Nephron progenitor cell (in vitro differentiated cells): Measurements from ENCODE around the gene CPPED1.

Experiments used
- DNase-seq: peaks from one replicate; pipeline ENCODE4 v3.0.0; 2021
- H3K27ac Mint-ChIP-seq: 2 replicates; pipeline ENCODE4 v1.8.0; 2021; ENCODE audit warnings: mild to moderate bottlenecking, moderate library complexity, mixed read lengths
- H3K27me3 Mint-ChIP-seq: 2 replicates; pipeline ENCODE4 v1.8.0; 2021; ENCODE audit warnings: mild to moderate bottlenecking, low read depth, mixed read lengths; ENCODE audit not compliant: poor library complexity
- H3K36me3 Mint-ChIP-seq: 2 replicates; pipeline ENCODE4 v1.8.0; 2021; ENCODE audit warnings: low read depth, mixed read lengths
- H3K4me1 Mint-ChIP-seq: 2 replicates; pipeline ENCODE4 v1.8.0; 2021; ENCODE audit warnings: mixed read lengths
- H3K4me3 Mint-ChIP-seq: 2 replicates; pipeline ENCODE4 v1.8.0; 2021; ENCODE audit warnings: mild to moderate bottlenecking, moderate library complexity, mixed read lengths
- H3K9me3 Mint-ChIP-seq: 2 replicates; pipeline ENCODE4 v1.8.0; 2021; ENCODE audit warnings: mild to moderate bottlenecking, moderate library complexity, mixed read lengths
- TF ChIP-seq, protein P1 (sequence below): fragments of 200-600 bp; sonication (generic); IDR thresholded peaks from 2 replicates; pipeline ENCODE4 v1.5.0; 2021; ENCODE audit warnings: antibody characterized with exemption

CPPED1 gene

DNA sequence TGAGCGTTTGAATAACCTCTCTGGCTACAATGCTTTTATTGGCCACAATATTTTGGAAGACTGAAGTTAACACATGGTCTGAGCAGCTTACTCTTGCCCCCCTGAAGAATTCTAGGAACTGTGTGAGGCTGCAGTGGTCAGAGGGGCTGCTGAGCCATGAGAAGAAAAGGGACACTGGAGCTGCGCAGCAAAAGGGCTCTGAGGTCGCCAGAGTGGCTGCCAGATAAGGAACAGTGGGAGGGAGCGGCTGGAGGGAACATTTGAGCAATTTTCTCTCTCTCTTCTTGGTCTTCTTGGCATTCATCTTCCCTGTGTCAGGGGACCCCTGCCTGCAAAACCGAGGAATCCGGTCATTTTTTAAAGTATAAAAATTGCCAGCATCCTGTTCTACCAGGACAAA, 66.1 kb downstream of the CPPED1 start:
- TF ChIP-seq, protein P1, sequence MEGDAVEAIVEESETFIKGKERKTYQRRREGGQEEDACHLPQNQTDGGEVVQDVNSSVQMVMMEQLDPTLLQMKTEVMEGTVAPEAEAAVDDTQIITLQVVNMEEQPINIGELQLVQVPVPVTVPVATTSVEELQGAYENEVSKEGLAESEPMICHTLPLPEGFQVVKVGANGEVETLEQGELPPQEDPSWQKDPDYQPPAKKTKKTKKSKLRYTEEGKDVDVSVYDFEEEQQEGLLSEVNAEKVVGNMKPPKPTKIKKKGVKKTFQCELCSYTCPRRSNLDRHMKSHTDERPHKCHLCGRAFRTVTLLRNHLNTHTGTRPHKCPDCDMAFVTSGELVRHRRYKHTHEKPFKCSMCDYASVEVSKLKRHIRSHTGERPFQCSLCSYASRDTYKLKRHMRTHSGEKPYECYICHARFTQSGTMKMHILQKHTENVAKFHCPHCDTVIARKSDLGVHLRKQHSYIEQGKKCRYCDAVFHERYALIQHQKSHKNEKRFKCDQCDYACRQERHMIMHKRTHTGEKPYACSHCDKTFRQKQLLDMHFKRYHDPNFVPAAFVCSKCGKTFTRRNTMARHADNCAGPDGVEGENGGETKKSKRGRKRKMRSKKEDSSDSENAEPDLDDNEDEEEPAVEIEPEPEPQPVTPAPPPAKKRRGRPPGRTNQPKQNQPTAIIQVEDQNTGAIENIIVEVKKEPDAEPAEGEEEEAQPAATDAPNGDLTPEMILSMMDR = no peak
- no peak overlapping the region for H3K27ac Mint-ChIP-seq
- no peak overlapping the region for H3K4me3 Mint-ChIP-seq
- H3K9me3 Mint-ChIP-seq = peaks cover 29% of the 10 kb centered on the region
- peaks cover 25% of the 10 kb centered on the region for H3K36me3 Mint-ChIP-seq
- no peak for DNase-seq
- H3K4me1 Mint-ChIP-seq = peaks cover 35% of the 10 kb centered on the region
- H3K27me3 Mint-ChIP-seq = peaks cover 5% of the 10 kb centered on the region

DNA sequence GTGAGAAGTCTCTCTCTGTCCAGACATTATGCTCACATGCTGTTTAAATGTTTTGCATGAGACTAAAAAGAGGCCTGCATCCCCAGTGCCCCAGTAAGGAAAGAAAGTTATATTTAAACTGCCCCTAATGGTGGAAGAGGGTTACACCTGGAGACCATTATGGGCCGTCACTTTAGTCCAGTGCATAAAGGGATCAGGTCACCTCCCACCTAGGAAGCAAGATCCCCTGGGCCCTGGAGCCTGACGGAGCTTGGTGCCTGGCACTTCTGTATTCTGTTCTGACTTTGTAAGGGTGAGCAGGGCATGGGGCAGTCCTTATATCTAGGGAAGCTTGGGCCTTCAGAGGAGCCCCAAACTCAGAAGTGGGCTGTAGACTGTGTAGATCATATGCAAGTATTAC, 67.9 kb downstream of the CPPED1 start:
- no peak overlapping the region for H3K4me3 Mint-ChIP-seq
- TF ChIP-seq, protein P1 = no peak
- H3K4me1 Mint-ChIP-seq = peaks cover 21% of the 10 kb centered on the region
- H3K27ac Mint-ChIP-seq = peak overlapping the region; percentile 39
- H3K9me3 Mint-ChIP-seq = peaks cover 44% of the 10 kb centered on the region
- DNase-seq = no peak
- H3K36me3 Mint-ChIP-seq = peaks cover 37% of the 10 kb centered on the region
- H3K27me3 Mint-ChIP-seq = peaks cover 5% of the 10 kb centered on the region

DNA sequence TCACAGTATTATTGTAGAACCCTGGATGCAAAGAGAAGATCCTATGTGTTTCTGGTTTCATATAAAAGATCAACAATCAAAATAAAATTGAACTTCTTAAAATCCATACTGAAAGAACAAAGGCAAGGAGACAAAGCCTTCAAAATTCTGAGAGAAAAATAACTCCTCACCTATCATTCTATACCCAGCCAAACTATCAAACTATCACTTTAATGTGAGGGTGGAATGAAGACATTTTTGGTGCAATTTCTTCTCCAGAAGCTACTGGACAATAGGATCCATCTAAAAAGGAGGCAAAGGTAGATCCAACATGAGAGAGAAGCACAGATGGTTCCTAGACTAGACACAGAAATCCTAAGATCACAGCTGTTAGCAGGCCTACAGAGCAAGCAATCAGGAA, 71.1 kb downstream of the CPPED1 start:
- DNase-seq = no peak
- peaks cover 33% of the 10 kb centered on the region for H3K36me3 Mint-ChIP-seq
- peaks cover under 1% of the 10 kb centered on the region for H3K4me1 Mint-ChIP-seq
- TF ChIP-seq, protein P1 = no peak
- no peak overlapping the region for H3K4me3 Mint-ChIP-seq
- H3K9me3 Mint-ChIP-seq = peaks cover 40% of the 10 kb centered on the region
- no peak overlapping the region for H3K27ac Mint-ChIP-seq
- peaks cover 2% of the 10 kb centered on the region for H3K27me3 Mint-ChIP-seq

DNA sequence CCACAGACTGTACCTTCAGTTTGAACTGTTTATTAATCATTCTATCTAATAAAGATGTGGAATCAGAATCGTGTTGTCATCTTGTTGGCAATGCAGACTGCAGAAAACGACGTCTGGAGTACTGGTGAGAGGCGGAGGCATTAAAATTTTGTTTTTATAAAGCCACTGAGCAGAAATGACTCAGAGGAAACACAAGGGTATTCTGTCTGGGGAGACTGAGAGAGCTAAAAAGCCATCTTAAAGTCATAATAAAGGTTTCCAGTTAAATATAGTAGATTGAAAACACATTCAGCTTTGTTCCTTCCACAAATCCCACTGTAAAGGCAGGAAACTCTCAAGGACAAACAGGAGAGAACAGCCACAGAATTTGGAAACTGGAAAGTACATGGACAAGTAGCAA, 74.2 kb downstream of the CPPED1 start:
- DNase-seq = no peak
- peaks cover 2% of the 10 kb centered on the region for H3K4me1 Mint-ChIP-seq
- H3K27me3 Mint-ChIP-seq = peaks cover 3% of the 10 kb centered on the region
- H3K9me3 Mint-ChIP-seq = peaks cover 47% of the 10 kb centered on the region
- H3K36me3 Mint-ChIP-seq = peaks cover 28% of the 10 kb centered on the region
- no peak overlapping the region for H3K27ac Mint-ChIP-seq
- H3K4me3 Mint-ChIP-seq = no peak overlapping the region
- TF ChIP-seq, protein P1 = no peak

DNA sequence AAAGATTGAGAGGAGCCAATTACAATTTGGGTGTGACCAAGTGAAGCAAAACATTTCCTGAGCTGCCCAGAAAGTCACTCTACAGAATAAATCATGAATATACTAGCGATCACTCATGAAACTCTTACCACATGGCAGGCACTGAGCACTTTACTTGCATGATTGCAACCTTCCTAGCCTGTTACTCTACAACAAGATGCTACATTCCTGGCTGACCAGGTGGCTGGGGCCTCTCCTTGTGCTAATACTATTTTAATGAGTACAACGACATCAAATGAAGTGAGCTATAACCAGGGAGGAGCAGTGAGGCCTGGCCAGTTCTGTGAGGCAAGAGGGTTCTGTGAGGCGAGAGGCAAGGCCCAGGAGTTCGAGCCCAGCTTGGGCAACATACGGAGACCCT, 75.2 kb downstream of the CPPED1 start:
- TF ChIP-seq, protein P1 = no peak
- H3K4me1 Mint-ChIP-seq = peaks cover 11% of the 10 kb centered on the region
- H3K36me3 Mint-ChIP-seq = peaks cover 21% of the 10 kb centered on the region
- H3K9me3 Mint-ChIP-seq = peaks cover 41% of the 10 kb centered on the region
- DNase-seq = no peak
- peaks cover 3% of the 10 kb centered on the region for H3K27me3 Mint-ChIP-seq
- no peak overlapping the region for H3K27ac Mint-ChIP-seq
- H3K4me3 Mint-ChIP-seq = no peak overlapping the region

DNA sequence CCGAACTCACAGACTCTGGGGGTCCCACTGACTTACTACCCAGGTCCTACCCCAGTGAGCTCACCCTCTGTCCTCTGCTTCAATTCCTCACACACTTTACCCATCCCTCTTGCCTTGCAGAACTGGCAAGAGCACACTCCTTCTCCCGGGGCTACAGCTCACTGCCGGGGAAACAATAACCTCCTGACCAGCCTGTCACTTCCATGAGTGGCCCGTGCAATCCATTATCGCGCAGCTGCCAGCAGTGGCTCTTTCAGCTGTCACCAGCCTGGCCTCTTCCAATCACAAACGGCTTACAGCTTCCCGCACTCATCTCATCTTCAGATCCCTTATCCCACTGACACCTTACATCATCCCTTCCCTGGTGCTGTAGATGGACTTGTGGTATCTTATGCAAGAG, 79.5 kb downstream of the CPPED1 start:
- TF ChIP-seq, protein P1 = no peak
- H3K4me3 Mint-ChIP-seq = no peak overlapping the region

More for the DNA sequence above, 79.5 kb downstream of the CPPED1 start:
- Mint-ChIP-seq H3K27ac (no peak overlapping the region), H3K4me1 (peaks cover 21% of the 10 kb centered on the region), H3K36me3 (peaks cover 3% of the 10 kb centered on the region), H3K27me3 (peaks cover 3% of the 10 kb centered on the region), H3K9me3 (peaks cover 11% of the 10 kb centered on the region)
- DNase-seq = no peak
